ENCODE measurements around the gene PPP1R3E.

DNA sequence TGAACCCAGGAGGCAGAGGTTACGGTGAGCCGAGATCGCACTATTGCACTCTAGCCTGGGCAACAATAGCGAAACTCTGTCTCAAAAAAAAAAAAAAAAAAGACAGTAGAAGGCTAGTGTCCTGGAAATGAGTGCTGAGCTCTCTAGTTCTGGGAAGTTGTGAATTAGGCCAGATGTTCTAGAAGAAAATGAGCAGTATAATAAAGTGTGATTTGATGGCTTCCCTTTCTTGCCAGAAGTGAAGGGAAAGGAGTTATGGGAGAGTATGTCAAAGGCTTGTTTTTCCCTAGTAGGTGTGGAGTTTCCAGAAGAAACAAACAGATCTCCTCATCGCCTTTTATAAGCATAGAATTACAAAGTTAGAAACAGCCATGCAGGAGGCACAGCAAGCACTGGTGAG is 44.4 kb downstream of the PPP1R3E start:
- TF ChIP-seq, protein P1, sequence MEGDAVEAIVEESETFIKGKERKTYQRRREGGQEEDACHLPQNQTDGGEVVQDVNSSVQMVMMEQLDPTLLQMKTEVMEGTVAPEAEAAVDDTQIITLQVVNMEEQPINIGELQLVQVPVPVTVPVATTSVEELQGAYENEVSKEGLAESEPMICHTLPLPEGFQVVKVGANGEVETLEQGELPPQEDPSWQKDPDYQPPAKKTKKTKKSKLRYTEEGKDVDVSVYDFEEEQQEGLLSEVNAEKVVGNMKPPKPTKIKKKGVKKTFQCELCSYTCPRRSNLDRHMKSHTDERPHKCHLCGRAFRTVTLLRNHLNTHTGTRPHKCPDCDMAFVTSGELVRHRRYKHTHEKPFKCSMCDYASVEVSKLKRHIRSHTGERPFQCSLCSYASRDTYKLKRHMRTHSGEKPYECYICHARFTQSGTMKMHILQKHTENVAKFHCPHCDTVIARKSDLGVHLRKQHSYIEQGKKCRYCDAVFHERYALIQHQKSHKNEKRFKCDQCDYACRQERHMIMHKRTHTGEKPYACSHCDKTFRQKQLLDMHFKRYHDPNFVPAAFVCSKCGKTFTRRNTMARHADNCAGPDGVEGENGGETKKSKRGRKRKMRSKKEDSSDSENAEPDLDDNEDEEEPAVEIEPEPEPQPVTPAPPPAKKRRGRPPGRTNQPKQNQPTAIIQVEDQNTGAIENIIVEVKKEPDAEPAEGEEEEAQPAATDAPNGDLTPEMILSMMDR (IDR thresholded peaks at IDR 0.05), result no peak
- TF ChIP-seq POLR2AphosphoS5 (IDR thresholded peaks at IDR 0.05) (no peak), POLR2A (IDR thresholded peaks at IDR 0.05) (no peak)
